Upper lobe of left lung (tissue), 6 donors: Measurements from ENCODE around the gene EMX2. TPM values are rescaled to one million over a fixed set of nuclear protein-coding genes. Genes with fewer than 3 reads are reported as not detected.

Source experiments
- ATAC-seq, 2 donors: fragments of 200-7000 bp; cut with Tn5 transposase; one replicate each; pipeline ENCODE4 v1.9.1; 2022; ENCODE audit warnings: mild to moderate bottlenecking in 2 of 2, moderate library complexity in 2 of 2; ENCODE audit not compliant: low FRiP score in 2 of 2
- DNase-seq, 2 donors: peaks; one replicate each; pipeline ENCODE4 v3.0.0-alpha.2; 2019 to 2020
- H3K27ac ChIP-seq, 4 donors: fragments of 200-600 bp; sonication (generic); one replicate each; pipeline ENCODE4 v1.5.1; 2016 to 2019
- H3K27me3 ChIP-seq, 4 donors: fragments of 200-600 bp; sonication (generic); one replicate each; pipeline ENCODE4 v1.5.1; 2017 to 2019
- H3K36me3 ChIP-seq, 4 donors: fragments of 200-600 bp; sonication (generic); one replicate each; pipeline ENCODE4 v1.5.1; 2016 to 2019
- H3K4me1 ChIP-seq, 4 donors: fragments of 200-600 bp; sonication (generic); one replicate each; pipeline ENCODE4 v1.5.1; 2018 to 2019
- H3K4me3 ChIP-seq, 4 donors: fragments of 200-600 bp; sonication (generic); one replicate each; pipeline ENCODE4 v1.5.1; 2017 to 2019; ENCODE audit warnings: mild to moderate bottlenecking in 2 of 4, moderate library complexity in 1 of 4
- H3K9me3 ChIP-seq, 4 donors: fragments of 200-600 bp; sonication (generic); one replicate each; pipeline ENCODE4 v1.5.1; 2018 to 2019
- CTCF ChIP-seq, 6 experiments: fragments of 450-650 bp in 4 of 6; fragments of 200-600 bp in 2 of 6; sonication (generic) in 2 of 6; IDR thresholded peaks; one replicate each; pipeline ENCODE4 v1.5.1; 2016 to 2019; ENCODE audit warnings: antibody characterized with exemption in 6 of 6
- EP300 ChIP-seq, 4 donors: sonication (generic); formaldehyde crosslinking; IDR thresholded peaks; one replicate each; pipeline ENCODE4 v1.5.1; 2017; ENCODE audit warnings: antibody characterized with exemption in 4 of 4, control low read depth in 2 of 4
- POLR2A ChIP-seq, 4 donors: fragments of 450-650 bp; IDR thresholded peaks; one replicate each; pipeline ENCODE4 v1.5.1; 2016 to 2017; ENCODE audit warnings: antibody characterized with exemption in 4 of 4, mild to moderate bottlenecking in 2 of 4
- POLR2AphosphoS5 ChIP-seq, 2 donors: sonication (generic); formaldehyde crosslinking; IDR thresholded peaks; one replicate each; pipeline ENCODE4 v1.5.1; 2017; ENCODE audit warnings: antibody characterized with exemption in 2 of 2
- WGBS, 2 donors: methylation state at CpG; one replicate each; pipeline ENCODE4 v1.1.5; 2017 to 2018; 5-methylcytosine and 5-hydroxymethylcytosine counted together
- total RNA-seq, 6 donors: library from RNA; depleted of rRNA in 4 of 6; stranded (reverse); fragments of >200 nt in 4 of 6; gene quantifications; one replicate each; pipeline versions ENCODE4 v1.1.0 to v1.2.1, GENCODE V29; 2016 to 2021
- donor health status: DM: no; HTN: no; CAD: no; lungs with moderate emphysema.
- donor health status: DM: no; HTN: yes; CAD: no; lungs with severe emphysema.

EMX2 gene
- total RNA-seq, 6 donors from 2014 or later: 0.09 TPM; not detected in 5

- WGBS, 2 donors: 73 to 81% methylated on average over 11 to 12 of the region's 12 CpGs
- DNase-seq (no peak), ATAC-seq (no peak)
Measured at GRCh38 chr10:117499248-117500105, 43.1 kb upstream of the EMX2 start.

GRCh38 chr10:117500456-117500855 is 42.1 kb upstream of the EMX2 start:
- H3K27me3 ChIP-seq: peaks cover 0 to 3% (median 0%) of the 10 kb centered on the region in 4 donors
- no peaks in the 10 kb centered on the region for H3K4me1 ChIP-seq
- DNase-seq: no peak
- ATAC-seq: no peak
- H3K36me3 ChIP-seq: no peaks in the 10 kb centered on the region
- TF ChIP-seq EP300 (IDR thresholded peaks at IDR 0.05): no peak
- no peak for TF ChIP-seq POLR2AphosphoS5 (IDR thresholded peaks at IDR 0.05)
- no peak for TF ChIP-seq POLR2A (IDR thresholded peaks at IDR 0.05)
- TF ChIP-seq CTCF (IDR thresholded peaks at IDR 0.05): no peak
- WGBS, 2 donors: 77 to 83% methylated on average over 5 of the region's 5 CpGs
- no peaks in the 10 kb centered on the region for H3K9me3 ChIP-seq
- H3K4me3 ChIP-seq: no peak overlapping the region
- no peak overlapping the region for H3K27ac ChIP-seq

More at GRCh38 chr10:117499248-117500105, 43.1 kb upstream of the EMX2 start:
- Histone ChIP-seq H3K27ac (no peak overlapping the region), H3K4me1 (no peaks in the 10 kb centered on the region), H3K36me3 (no peaks in the 10 kb centered on the region), H3K4me3 (no peak overlapping the region), H3K27me3 (peaks cover 0 to 3% (median 0%) of the 10 kb centered on the region in 4 donors), H3K9me3 (no peaks in the 10 kb centered on the region)
- TF ChIP-seq CTCF (IDR thresholded peaks at IDR 0.05) (no peak), EP300 (IDR thresholded peaks at IDR 0.05) (no peak), POLR2A (IDR thresholded peaks at IDR 0.05) (no peak)

- 77 to 82% methylated on average over 7 to 12 of the region's 12 CpGs for WGBS, 2 donors
- Histone ChIP-seq H3K9me3 (no peaks in the 10 kb centered on the region), H3K27ac (no peak overlapping the region), H3K4me1 (no peaks in the 10 kb centered on the region), H3K27me3 (peaks cover 0 to 3% (median 0%) of the 10 kb centered on the region in 4 donors), H3K4me3 (no peak overlapping the region), H3K36me3 (no peaks in the 10 kb centered on the region)
- DNase-seq (peak in 1 of 2 donors; percentile 61), ATAC-seq (peak in 1 of 2 donors; percentile 5)
- TF ChIP-seq POLR2AphosphoS5 (IDR thresholded peaks at IDR 0.05) (no peak), POLR2A (IDR thresholded peaks at IDR 0.05) (no peak), EP300 (IDR thresholded peaks at IDR 0.05) (no peak), CTCF (IDR thresholded peaks at IDR 0.05) (no peak)
Measured at GRCh38 chr10:117501460-117502035, 41.0 kb upstream of the EMX2 start.

GRCh38 chr10:117502421-117503243 is 39.9 kb upstream of the EMX2 start:
- Histone ChIP-seq H3K36me3 (no peaks in the 10 kb centered on the region), H3K9me3 (no peaks in the 10 kb centered on the region), H3K4me1 (no peaks in the 10 kb centered on the region), H3K27ac (no peak overlapping the region), H3K4me3 (no peak overlapping the region), H3K27me3 (peaks cover 0 to 3% (median 0%) of the 10 kb centered on the region in 4 donors)
- no peak for TF ChIP-seq POLR2AphosphoS5 (IDR thresholded peaks at IDR 0.05)
- TF ChIP-seq EP300 (IDR thresholded peaks at IDR 0.05): no peak
- TF ChIP-seq POLR2A (IDR thresholded peaks at IDR 0.05): no peak
- TF ChIP-seq CTCF (IDR thresholded peaks at IDR 0.05): no peak
- DNase-seq (no peak), ATAC-seq (no peak)
- WGBS, 2 donors: 55 to 76% methylated on average over 5 to 10 of the region's 10 CpGs
